MM.1S (cell line): ENCODE measurements around the gene MTCH1.

Experiments
- CTCF ChIP-seq: fragments of 300-600 bp; sonication (generic); IDR thresholded peaks from 2 replicates; pipeline ENCODE4 v1.5.1; 2016; ENCODE audit warnings: antibody characterized with exemption, low read length, mixed read lengths
- EZH2 ChIP-seq: fragments of 300-600 bp; sonication (generic); optimal IDR thresholded peaks from 2 replicates; pipeline ENCODE3; 2017; ENCODE audit warnings: low read depth, mild to moderate bottlenecking, antibody characterized with exemption, low read length, mixed read lengths
- EZH2phosphoT487 ChIP-seq: fragments of 300-600 bp; sonication (generic); IDR thresholded peaks from 2 replicates; pipeline ENCODE4 v1.6.1; 2018; ENCODE audit warnings: antibody characterized with exemption, low read length

- TF ChIP-seq CTCF (no peak), EZH2 (no peak), EZH2phosphoT487 (no peak)
Observed at GRCh38 chr6:36967757-36968156, 18.2 kb downstream of the MTCH1 start.
